ENCODE results near the gene ANKRD36.
"Not testable (repeated sequence)": the region's sequence is repeated elsewhere in the genome, so short reads cannot be mapped to it uniquely, and the experiment has no call there.

Gene ANKRD36

GRCh38 chr2:97293687-97294086 lies 180.7 kb downstream of the ANKRD36 start:
- DNase-seq (ENCODE audit: low read depth, low spot score): not testable (repeated sequence)

Data from astrocyte of the hippocampus (primary cell).